Measurements from ENCODE around the gene PAK4.

The PAK4 gene

GRCh38 chr19:39188960-39189359 lies 63.4 kb downstream of the PAK4 start:
- H3K9me3 ChIP-seq (ENCODE audit: control insufficient read depth in 2 of 2, low read length in 2 of 2): no peaks in the 10 kb centered on the region
- no peak overlapping the region for H3K4me3 ChIP-seq (ENCODE audit: low read length in 2 of 2)
- peaks cover 7 to 10% of the 10 kb centered on the region in 2 donors for H3K27me3 ChIP-seq (ENCODE audit: control insufficient read depth in 1 of 2, insufficient read depth in 2 of 2, low read length in 2 of 2)
- no peak overlapping the region for H3K9ac ChIP-seq (ENCODE audit: low read length in 2 of 2)
- no peaks in the 10 kb centered on the region for H3K4me1 ChIP-seq (ENCODE audit: control insufficient read depth, insufficient read depth, low read length)
- H3K27ac ChIP-seq (ENCODE audit: low read length): no peak overlapping the region
- no peaks in the 10 kb centered on the region for H3K36me3 ChIP-seq (ENCODE audit: control insufficient read depth in 2 of 2, insufficient read depth in 2 of 2, low read length in 2 of 2)

- Histone ChIP-seq H3K36me3 (ENCODE audit: control insufficient read depth in 2 of 2, insufficient read depth in 2 of 2, low read length in 2 of 2) (no peaks in the 10 kb centered on the region), H3K4me1 (ENCODE audit: control insufficient read depth, insufficient read depth, low read length) (no peaks in the 10 kb centered on the region), H3K27ac (ENCODE audit: low read length) (no peak overlapping the region), H3K9ac (ENCODE audit: low read length in 2 of 2) (no peak overlapping the region), H3K27me3 (ENCODE audit: control insufficient read depth in 1 of 2, insufficient read depth in 2 of 2, low read length in 2 of 2) (peaks cover 15% of the 10 kb centered on the region in 2 donors), H3K4me3 (ENCODE audit: low read length in 2 of 2) (no peak overlapping the region), H3K9me3 (ENCODE audit: control insufficient read depth in 2 of 2, low read length in 2 of 2) (no peaks in the 10 kb centered on the region)
Measured at GRCh38 chr19:39190768-39191167, 65.2 kb downstream of the PAK4 start.

- no peak overlapping the region for H3K4me3 ChIP-seq (ENCODE audit: low read length in 2 of 2)
- no peak overlapping the region for H3K9ac ChIP-seq (ENCODE audit: low read length in 2 of 2)
- no peaks in the 10 kb centered on the region for H3K36me3 ChIP-seq (ENCODE audit: control insufficient read depth in 2 of 2, insufficient read depth in 2 of 2, low read length in 2 of 2)
- no peak overlapping the region for H3K27ac ChIP-seq (ENCODE audit: low read length)
- H3K27me3 ChIP-seq (ENCODE audit: control insufficient read depth in 1 of 2, insufficient read depth in 2 of 2, low read length in 2 of 2): peaks cover 28 to 30% of the 10 kb centered on the region in 2 donors
- no peaks in the 10 kb centered on the region for H3K9me3 ChIP-seq (ENCODE audit: control insufficient read depth in 2 of 2, low read length in 2 of 2)
- peaks cover 4% of the 10 kb centered on the region for H3K4me1 ChIP-seq (ENCODE audit: control insufficient read depth, insufficient read depth, low read length)
Measured at GRCh38 chr19:39192846-39193245, 67.3 kb downstream of the PAK4 start.

GRCh38 chr19:39193803-39194202 lies 68.2 kb downstream of the PAK4 start:
- no peak overlapping the region for H3K9ac ChIP-seq (ENCODE audit: low read length in 2 of 2)
- no peaks in the 10 kb centered on the region for H3K9me3 ChIP-seq (ENCODE audit: control insufficient read depth in 2 of 2, low read length in 2 of 2)
- peaks cover 27 to 31% of the 10 kb centered on the region in 2 donors for H3K27me3 ChIP-seq (ENCODE audit: control insufficient read depth in 1 of 2, insufficient read depth in 2 of 2, low read length in 2 of 2)
- H3K4me3 ChIP-seq (ENCODE audit: low read length in 2 of 2): no peak overlapping the region
- peaks cover 4% of the 10 kb centered on the region for H3K4me1 ChIP-seq (ENCODE audit: control insufficient read depth, insufficient read depth, low read length)
- H3K36me3 ChIP-seq (ENCODE audit: control insufficient read depth in 2 of 2, insufficient read depth in 2 of 2, low read length in 2 of 2): no peaks in the 10 kb centered on the region
- no peak overlapping the region for H3K27ac ChIP-seq (ENCODE audit: low read length)

- no peak overlapping the region for H3K27ac ChIP-seq (ENCODE audit: low read length)
Measured at GRCh38 chr19:39194832-39195542, 69.4 kb downstream of the PAK4 start.

GRCh38 chr19:39195755-39196154 lies 70.2 kb downstream of the PAK4 start:
- no peaks in the 10 kb centered on the region for H3K36me3 ChIP-seq (ENCODE audit: control insufficient read depth in 2 of 2, insufficient read depth in 2 of 2, low read length in 2 of 2)
- H3K4me3 ChIP-seq (ENCODE audit: low read length in 2 of 2): no peak overlapping the region
- peaks cover 32 to 44% of the 10 kb centered on the region in 2 donors for H3K27me3 ChIP-seq (ENCODE audit: control insufficient read depth in 1 of 2, insufficient read depth in 2 of 2, low read length in 2 of 2)
- no peaks in the 10 kb centered on the region for H3K9me3 ChIP-seq (ENCODE audit: control insufficient read depth in 2 of 2, low read length in 2 of 2)
- no peak overlapping the region for H3K9ac ChIP-seq (ENCODE audit: low read length in 2 of 2)
- no peak overlapping the region for H3K27ac ChIP-seq (ENCODE audit: low read length)
- peaks cover 6% of the 10 kb centered on the region for H3K4me1 ChIP-seq (ENCODE audit: control insufficient read depth, insufficient read depth, low read length)

More at GRCh38 chr19:39194832-39195542, 69.4 kb downstream of the PAK4 start:
- H3K9me3 ChIP-seq (ENCODE audit: control insufficient read depth in 2 of 2, low read length in 2 of 2): no peaks in the 10 kb centered on the region
- no peak overlapping the region for H3K4me3 ChIP-seq (ENCODE audit: low read length in 2 of 2)
- H3K9ac ChIP-seq (ENCODE audit: low read length in 2 of 2): no peak overlapping the region
- H3K4me1 ChIP-seq (ENCODE audit: control insufficient read depth, insufficient read depth, low read length): peaks cover 6% of the 10 kb centered on the region
- no peaks in the 10 kb centered on the region for H3K36me3 ChIP-seq (ENCODE audit: control insufficient read depth in 2 of 2, insufficient read depth in 2 of 2, low read length in 2 of 2)
- peaks cover 27 to 36% of the 10 kb centered on the region in 2 donors for H3K27me3 ChIP-seq (ENCODE audit: control insufficient read depth in 1 of 2, insufficient read depth in 2 of 2, low read length in 2 of 2)

GRCh38 chr19:39196320-39196719 lies 70.7 kb downstream of the PAK4 start:
- Histone ChIP-seq H3K9ac (ENCODE audit: low read length in 2 of 2) (no peak overlapping the region), H3K4me1 (ENCODE audit: control insufficient read depth, insufficient read depth, low read length) (peaks cover 6% of the 10 kb centered on the region), H3K36me3 (ENCODE audit: control insufficient read depth in 2 of 2, insufficient read depth in 2 of 2, low read length in 2 of 2) (no peaks in the 10 kb centered on the region), H3K9me3 (ENCODE audit: control insufficient read depth in 2 of 2, low read length in 2 of 2) (no peaks in the 10 kb centered on the region), H3K27ac (ENCODE audit: low read length) (no peak overlapping the region), H3K4me3 (ENCODE audit: low read length in 2 of 2) (no peak overlapping the region), H3K27me3 (ENCODE audit: control insufficient read depth in 1 of 2, insufficient read depth in 2 of 2, low read length in 2 of 2) (peaks cover 33 to 46% of the 10 kb centered on the region in 2 donors)

- Histone ChIP-seq H3K27me3 (ENCODE audit: control insufficient read depth in 1 of 2, insufficient read depth in 2 of 2, low read length in 2 of 2) (peaks cover 39 to 52% of the 10 kb centered on the region in 2 donors), H3K9ac (ENCODE audit: low read length in 2 of 2) (no peak within 1 kb of the TSS), H3K36me3 (ENCODE audit: control insufficient read depth in 2 of 2, insufficient read depth in 2 of 2, low read length in 2 of 2) (no peaks in the 10 kb centered on the region), H3K9me3 (ENCODE audit: control insufficient read depth in 2 of 2, low read length in 2 of 2) (no peaks in the 10 kb centered on the region), H3K27ac (ENCODE audit: low read length) (no peak within 1 kb of the TSS), H3K4me1 (ENCODE audit: control insufficient read depth, insufficient read depth, low read length) (peaks cover 6% of the 10 kb centered on the region), H3K4me3 (ENCODE audit: low read length in 2 of 2) (no peak within 1 kb of the TSS)
Measured at GRCh38 chr19:39196860-39197562, 71.4 kb downstream of the PAK4 start, which contains the start of gene NCCRP1. TSS of gene NCCRP1 (plus strand) at chr19:39196964. CDS start at chr19:39196983, 19 bp downstream.

- Histone ChIP-seq H3K27me3 (ENCODE audit: control insufficient read depth in 1 of 2, insufficient read depth in 2 of 2, low read length in 2 of 2) (peaks cover 45 to 52% of the 10 kb centered on the region in 2 donors), H3K4me3 (ENCODE audit: low read length in 2 of 2) (no peak overlapping the region), H3K4me1 (ENCODE audit: control insufficient read depth, insufficient read depth, low read length) (peaks cover 6% of the 10 kb centered on the region), H3K27ac (ENCODE audit: low read length) (no peak overlapping the region), H3K36me3 (ENCODE audit: control insufficient read depth in 2 of 2, insufficient read depth in 2 of 2, low read length in 2 of 2) (no peaks in the 10 kb centered on the region), H3K9ac (ENCODE audit: low read length in 2 of 2) (no peak overlapping the region), H3K9me3 (ENCODE audit: control insufficient read depth in 2 of 2, low read length in 2 of 2) (no peaks in the 10 kb centered on the region)
Measured at GRCh38 chr19:39197808-39198207, 72.2 kb downstream of the PAK4 start.

- peaks cover 51 to 63% of the 10 kb centered on the region in 2 donors for H3K27me3 ChIP-seq (ENCODE audit: control insufficient read depth in 1 of 2, insufficient read depth in 2 of 2, low read length in 2 of 2)
- H3K9me3 ChIP-seq (ENCODE audit: control insufficient read depth in 2 of 2, low read length in 2 of 2): no peaks in the 10 kb centered on the region
- no peak overlapping the region for H3K4me3 ChIP-seq (ENCODE audit: low read length in 2 of 2)
- H3K9ac ChIP-seq (ENCODE audit: low read length in 2 of 2): no peak overlapping the region
- H3K36me3 ChIP-seq (ENCODE audit: control insufficient read depth in 2 of 2, insufficient read depth in 2 of 2, low read length in 2 of 2): no peaks in the 10 kb centered on the region
- peaks cover 6% of the 10 kb centered on the region for H3K4me1 ChIP-seq (ENCODE audit: control insufficient read depth, insufficient read depth, low read length)
- no peak overlapping the region for H3K27ac ChIP-seq (ENCODE audit: low read length)
Measured at GRCh38 chr19:39199025-39199424, 73.4 kb downstream of the PAK4 start.

All from stomach smooth muscle (tissue), 2 donors.